ENCODE measurements around the gene TGM5. TPM values are rescaled to one million over a fixed set of nuclear protein-coding genes. Genes with fewer than 3 reads are reported as not detected.

TGM5 gene
- total and polyA plus RNA-seq, 2 donors (not counting 3 experiments of a cell fraction or from before 2014, with no cell fraction given), result not detected

DNA sequence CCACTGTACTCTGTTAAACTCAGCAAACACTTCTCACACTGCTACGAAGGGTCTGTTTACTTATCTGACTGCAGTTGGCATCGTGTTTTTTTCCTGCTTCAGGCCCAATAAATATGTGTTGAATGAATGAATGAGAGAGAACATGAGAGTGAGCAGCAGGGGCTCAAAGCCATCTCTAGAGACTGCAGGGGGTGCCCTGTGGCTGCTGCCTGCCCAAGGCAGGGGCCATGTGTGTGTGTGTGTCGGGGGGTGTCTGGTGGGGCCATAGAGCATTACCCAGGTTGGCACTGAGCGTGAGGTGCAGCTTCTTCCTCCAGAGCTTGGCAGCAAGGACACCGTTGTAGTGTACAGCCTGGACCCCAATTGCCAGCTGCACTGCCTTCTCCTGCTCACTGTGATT, 60.7 kb downstream of the TGM5 start:
- no peak for DNase-seq (ENCODE audit: low read depth, low spot score)
- Histone ChIP-seq H3K4me1 (ENCODE audit: control insufficient read depth, extremely low read depth, insufficient read depth, low read length) (no peaks in the 10 kb centered on the region), H3K79me2 (ENCODE audit: control insufficient read depth, insufficient read depth, low read length) (no peaks in the 10 kb centered on the region), H3K27me3 (ENCODE audit: control insufficient read depth in 2 of 2, insufficient read depth in 2 of 2, low read length in 2 of 2) (peaks cover 9 to 23% of the 10 kb centered on the region in 2 experiments), H3K4me3 (replicated peaks in 1 of 3; ENCODE audit: insufficient read depth in 1 of 3, low read depth in 1 of 3, low read length in 3 of 3) (no peak overlapping the region), H3K27ac (ENCODE audit: insufficient read depth, low read depth, low read length) (no peak overlapping the region), H3K9ac (replicated peaks; ENCODE audit: extremely low read depth, insufficient read depth, low read length) (no peak overlapping the region), H3K9me3 (replicated peaks; ENCODE audit: control insufficient read depth, insufficient read depth, low read length) (no peaks in the 10 kb centered on the region), H3K36me3 (ENCODE audit: control insufficient read depth in 2 of 2, extremely low read depth in 1 of 2, insufficient read depth in 2 of 2, low read length in 2 of 2) (no peaks in the 10 kb centered on the region), H2AFZ (ENCODE audit: low read depth, low read length) (no peak overlapping the region), H3K9me1 (replicated peaks; ENCODE audit: control insufficient read depth, extremely low read depth, insufficient read depth, low read length) (no peaks in the 10 kb centered on the region), H4K20me1 (replicated peaks; ENCODE audit: control insufficient read depth, extremely low read depth, insufficient read depth, low read length) (no peaks in the 10 kb centered on the region), H3K4me2 (ENCODE audit: insufficient read depth, low read length) (no peak overlapping the region)
- no peak for TF ChIP-seq MAX (IDR thresholded peaks at IDR 0.05; ENCODE audit: insufficient read depth, insufficient read length)
- no peak for TF ChIP-seq MYC (IDR thresholded peaks at IDR 0.05; ENCODE audit: low read depth, low read length)
- TF ChIP-seq POLR2A (IDR thresholded peaks at IDR 0.05; ENCODE audit: low read depth, low read length), result no peak
- no peak for TF ChIP-seq POLR2AphosphoS5 (IDR thresholded peaks at IDR 0.05; ENCODE audit: insufficient read depth, low read depth, low read length)
- intact Hi-C loops (cut with micrococcal nuclease), result loop anchor here (10.0 kb wide), 1 partner anchor 501 kb away; no protein-coding TSS in a partner anchor
- no TSS peak for BruUV-seq (replicated peaks)
- CTCF ChIA-PET, result interaction anchor here (1.6 to 5.3 kb wide), 2 partner anchors 16 to 81 kb away, joined by 5 to 48 read pairs; no protein-coding TSS in a partner anchor
- no peak for FAIRE-seq
- POLR2A ChIA-PET, result no interaction called here
- dilution Hi-C loops (cut with MboI; ENCODE audit: extremely low pct_ligation_motif_present, low sequenced_read_pairs), result no loop called here

- Histone ChIP-seq H3K4me2 (ENCODE audit: insufficient read depth, low read length) (no peak overlapping the region), H3K4me1 (ENCODE audit: control insufficient read depth, extremely low read depth, insufficient read depth, low read length) (no peaks in the 10 kb centered on the region), H3K9me1 (replicated peaks; ENCODE audit: control insufficient read depth, extremely low read depth, insufficient read depth, low read length) (no peaks in the 10 kb centered on the region), H2AFZ (ENCODE audit: low read depth, low read length) (no peak overlapping the region), H3K36me3 (ENCODE audit: control insufficient read depth in 2 of 2, extremely low read depth in 1 of 2, insufficient read depth in 2 of 2, low read length in 2 of 2) (no peaks in the 10 kb centered on the region), H3K79me2 (ENCODE audit: control insufficient read depth, insufficient read depth, low read length) (no peaks in the 10 kb centered on the region), H3K9me3 (replicated peaks; ENCODE audit: control insufficient read depth, insufficient read depth, low read length) (no peaks in the 10 kb centered on the region), H3K27me3 (ENCODE audit: control insufficient read depth in 2 of 2, insufficient read depth in 2 of 2, low read length in 2 of 2) (peaks cover 5 to 16% of the 10 kb centered on the region in 2 experiments), H4K20me1 (replicated peaks; ENCODE audit: control insufficient read depth, extremely low read depth, insufficient read depth, low read length) (no peaks in the 10 kb centered on the region), H3K9ac (replicated peaks; ENCODE audit: extremely low read depth, insufficient read depth, low read length) (no peak overlapping the region), H3K27ac (ENCODE audit: insufficient read depth, low read depth, low read length) (no peak overlapping the region), H3K4me3 (replicated peaks in 1 of 3; ENCODE audit: insufficient read depth in 1 of 3, low read depth in 1 of 3, low read length in 3 of 3) (no peak overlapping the region)
- intact Hi-C loops (cut with micrococcal nuclease) (loop anchor here (1.0 to 10.0 kb wide), 3 partner anchors 17 to 499 kb away; no protein-coding TSS in a partner anchor), dilution Hi-C loops (cut with MboI; ENCODE audit: extremely low pct_ligation_motif_present, low sequenced_read_pairs) (no loop called here)
- no TSS peak for BruUV-seq (replicated peaks)
- CTCF ChIA-PET, result interaction anchor here (0.6 to 5.3 kb wide), 41 partner anchors 9 to 499 kb away, joined by 3 to 48 read pairs (median 4); partner anchors contain the start of genes CCNDBP1, TMEM62 and UBR1
- POLR2A ChIA-PET, result interaction anchor here (1.5 kb wide), 1 partner anchor 14 kb away, joined by 4 read pairs; no protein-coding TSS in a partner anchor
- FAIRE-seq, result peak; percentile 63
- TF ChIP-seq, protein P1, sequence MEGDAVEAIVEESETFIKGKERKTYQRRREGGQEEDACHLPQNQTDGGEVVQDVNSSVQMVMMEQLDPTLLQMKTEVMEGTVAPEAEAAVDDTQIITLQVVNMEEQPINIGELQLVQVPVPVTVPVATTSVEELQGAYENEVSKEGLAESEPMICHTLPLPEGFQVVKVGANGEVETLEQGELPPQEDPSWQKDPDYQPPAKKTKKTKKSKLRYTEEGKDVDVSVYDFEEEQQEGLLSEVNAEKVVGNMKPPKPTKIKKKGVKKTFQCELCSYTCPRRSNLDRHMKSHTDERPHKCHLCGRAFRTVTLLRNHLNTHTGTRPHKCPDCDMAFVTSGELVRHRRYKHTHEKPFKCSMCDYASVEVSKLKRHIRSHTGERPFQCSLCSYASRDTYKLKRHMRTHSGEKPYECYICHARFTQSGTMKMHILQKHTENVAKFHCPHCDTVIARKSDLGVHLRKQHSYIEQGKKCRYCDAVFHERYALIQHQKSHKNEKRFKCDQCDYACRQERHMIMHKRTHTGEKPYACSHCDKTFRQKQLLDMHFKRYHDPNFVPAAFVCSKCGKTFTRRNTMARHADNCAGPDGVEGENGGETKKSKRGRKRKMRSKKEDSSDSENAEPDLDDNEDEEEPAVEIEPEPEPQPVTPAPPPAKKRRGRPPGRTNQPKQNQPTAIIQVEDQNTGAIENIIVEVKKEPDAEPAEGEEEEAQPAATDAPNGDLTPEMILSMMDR (IDR thresholded peaks at IDR 0.05; ENCODE audit: extremely low read depth in 1 of 2, insufficient read depth in 1 of 2, low read depth in 1 of 2, low read length in 2 of 2), result peak; percentile 81 to 82
- TF ChIP-seq POLR2AphosphoS5 (IDR thresholded peaks at IDR 0.05; ENCODE audit: insufficient read depth, low read depth, low read length) (no peak), EZH2 (IDR thresholded peaks at IDR 0.05; ENCODE audit: borderline replicate concordance, low read depth, low read length, severe bottlenecking) (no peak)
- peak; percentile 67 for DNase-seq (ENCODE audit: low read depth, low spot score)
These were observed 62.5 kb downstream of the TGM5 start for GRCh38 chr15:43204016-43204901.
